H1 (cell line): ENCODE data around the gene ITGA11. TPM values are rescaled to one million over a fixed set of nuclear protein-coding genes. Genes with fewer than 3 reads are reported as not detected.

Source experiments
- PHF8 ChIP-seq: fragments of 200-600 bp; sonication (generic); conservative IDR thresholded peaks from 2 replicates; pipeline ENCODE4 v1.7.1; 2012; ENCODE audit warnings: low read depth, mild to moderate bottlenecking, inconsistent platforms, low read length, moderate library complexity
- SIX5 ChIP-seq: IDR thresholded peaks from 2 replicates; pipeline ENCODE4 v1.6.1; 2011; ENCODE audit warnings: mild to moderate bottlenecking, low read depth, low read length
- polyA plus RNA-seq, 7 experiments: library from polyadenylated mRNA; depleted of rRNA in 3 of 7; stranded (reverse) in 5 of 7; unstranded in 2 of 7; fragments of >200 nt in 5 of 7; fragments of 200-250 nt in 2 of 7; gene quantifications; 1 replicate in 5 of 7; 2 replicates in 1 of 7; 4 replicates in 1 of 7; pipeline versions ENCODE4 v1.2.1 to v1.2.3, GENCODE V29; 2011 to 2013; ENCODE audit warnings: missing spikeins in 2 of 7, mixed read lengths in 2 of 7
- total RNA-seq: library from RNA; stranded (reverse); fragmentation: NEBNext Ultra II Directional; extraction: Animal tissue kit (Norgen Biotek cat#: 25700); gene quantifications from 2 replicates; pipeline ENCODE4 v1.2.1, GENCODE V29; 2021

Gene ITGA11
- total and polyA plus RNA-seq, 2 of the 8 experiments (the other 6 are each of a cell fraction or from before 2014, with no cell fraction given), result 0.05 to 0.06 TPM

DNA sequence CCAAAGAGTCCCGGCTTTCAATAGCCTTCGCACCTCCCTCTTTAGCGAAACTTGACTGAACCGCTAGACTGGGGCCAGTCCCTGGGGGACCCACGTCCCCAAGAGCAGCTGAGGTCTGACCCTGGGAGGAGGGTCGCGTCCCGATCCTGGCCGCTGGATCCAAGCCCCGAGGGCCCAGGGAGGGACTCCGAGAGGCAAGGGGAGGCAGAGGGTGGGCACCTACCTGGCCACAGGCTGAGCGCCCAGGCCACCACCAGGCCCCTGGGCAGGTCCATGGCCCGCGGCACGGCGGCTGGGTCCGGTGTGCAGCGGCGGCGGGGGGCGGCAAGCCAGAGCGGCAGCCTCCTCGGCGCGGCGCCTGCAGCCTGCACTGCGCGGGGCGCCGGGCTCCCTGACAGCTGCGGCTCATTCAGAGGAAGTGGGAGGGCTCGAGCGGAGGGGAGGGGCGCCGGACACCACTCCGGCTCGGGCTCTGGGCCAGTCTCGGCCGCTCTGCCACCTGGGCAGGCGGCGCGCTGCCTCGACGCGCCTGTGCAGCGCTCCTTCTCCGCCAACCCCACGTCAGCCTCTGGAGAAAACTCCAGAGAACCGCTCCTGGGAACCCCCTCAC lies at the start of gene ITGA11 (continued):
- TF ChIP-seq PHF8 (no peak), SIX5 (no peak)
